Common myeloid progenitor, CD34-positive (primary cell): Measurements from ENCODE around the gene DLGAP4.

Experiments
- CTCF ChIA-PET: fragments of 350-600 bp; sonication (Branson Sonifier 250); formaldehyde crosslinking; loops from one replicate; lab custom pipeline; 2021; ENCODE audit warnings: antibody characterized with exemption; lab: Charles Lee
- POLR2A ChIA-PET: fragments of 350-600 bp; sonication (Branson Sonifier 250); formaldehyde crosslinking; loops from one replicate; lab custom pipeline; 2021; ENCODE audit warnings: antibody characterized with exemption; lab: Charles Lee
- DNase-seq, 3 donors: peaks; one replicate each; pipeline versions ENCODE4 v3.0.0 to v3.0.0-alpha.2; 2013
- H3K27ac ChIP-seq, 2 experiments: 1 replicate in 1 of 2; 2 replicates in 1 of 2; pipeline ENCODE4 v1.7.0; 2013; ENCODE audit warnings: inconsistent platforms in 2 of 2, low read length in 2 of 2, mild to moderate bottlenecking in 2 of 2, low read depth in 1 of 2, moderate library complexity in 1 of 2; ENCODE audit not compliant: severe bottlenecking in 2 of 2, insufficient read depth in 1 of 2, poor library complexity in 1 of 2
- H3K27me3 ChIP-seq, 5 experiments: replicated peaks in 2 of 5; 1 replicate in 3 of 5; 2 replicates in 2 of 5; pipeline versions ENCODE4 v1.6.1 to v1.7.0; 2013; ENCODE audit warnings: low read length in 4 of 5, mild to moderate bottlenecking in 2 of 5, moderate library complexity in 2 of 5, inconsistent platforms in 1 of 5; ENCODE audit not compliant: insufficient read depth in 5 of 5, control insufficient read depth in 4 of 5
- H3K36me3 ChIP-seq, 4 experiments: 1 replicate in 2 of 4; 2 replicates in 2 of 4; pipeline versions ENCODE4 v1.6.1 to v1.7.0; 2013; ENCODE audit warnings: low read length in 3 of 4, control low read depth in 1 of 4, mild to moderate bottlenecking in 1 of 4; ENCODE audit not compliant: control insufficient read depth in 4 of 4, insufficient read depth in 4 of 4
- H3K4me1 ChIP-seq, 4 experiments: 1 replicate in 3 of 4; 2 replicates in 1 of 4; pipeline versions ENCODE4 v1.6.1 to v1.7.1; 2013; ENCODE audit warnings: low read length in 3 of 4, mild to moderate bottlenecking in 3 of 4, control low read depth in 1 of 4, inconsistent platforms in 1 of 4, moderate library complexity in 1 of 4; ENCODE audit not compliant: control insufficient read depth in 4 of 4, insufficient read depth in 4 of 4; ENCODE audit errors: control extremely low read depth in 1 of 4
- H3K4me3 ChIP-seq, 7 experiments: 1 replicate in 4 of 7; 2 replicates in 3 of 7; pipeline versions ENCODE4 v1.5.1 to v1.7.0; 2013; ENCODE audit warnings: mild to moderate bottlenecking in 7 of 7, low read length in 6 of 7, moderate library complexity in 6 of 7, inconsistent platforms in 2 of 7, low read depth in 2 of 7, control low read depth in 1 of 7; ENCODE audit not compliant: insufficient read depth in 4 of 7, control insufficient read depth in 1 of 7; ENCODE audit errors: extremely low read depth in 1 of 7
- H3K9me3 ChIP-seq, 5 experiments: 1 replicate in 4 of 5; 2 replicates in 1 of 5; pipeline versions ENCODE4 v1.6.1 to v1.7.1; 2013; ENCODE audit warnings: low read length in 4 of 5, mild to moderate bottlenecking in 2 of 5, inconsistent platforms in 1 of 5, low read depth in 1 of 5, moderate library complexity in 1 of 5; ENCODE audit not compliant: control insufficient read depth in 4 of 5, insufficient read depth in 2 of 5; ENCODE audit errors: control extremely low read depth in 1 of 5
- WGBS: methylation state at CpG from one replicate; pipeline ENCODE4 v1.1.5; 2013; ENCODE audit not compliant: insufficient coverage; 5-methylcytosine and 5-hydroxymethylcytosine counted together

DLGAP4 gene

GRCh38 chr20:36314734-36315544, 8.8 kb downstream of the DLGAP4 start:
- Histone ChIP-seq H3K9me3 (no peaks in the 10 kb centered on the region), H3K27me3 (peaks cover 0 to 34% (median 11%) of the 10 kb centered on the region in 5 experiments), H3K4me3 (no peak overlapping the region), H3K4me1 (no peaks in the 10 kb centered on the region), H3K36me3 (no peaks in the 10 kb centered on the region), H3K27ac (no peak overlapping the region)
- DNase-seq, result peak in 1 of 3 donors; percentile 32
- CTCF ChIA-PET, result no interaction called here
- POLR2A ChIA-PET, result no interaction called here
- 60% methylated on average over 9 of the region's 12 CpGs for WGBS

GRCh38 chr20:36315545-36316351, 9.6 kb downstream of the DLGAP4 start:
- 89% methylated on average over 8 of the region's 11 CpGs for WGBS
- Histone ChIP-seq H3K4me3 (no peak overlapping the region), H3K9me3 (no peaks in the 10 kb centered on the region), H3K36me3 (no peaks in the 10 kb centered on the region), H3K4me1 (no peaks in the 10 kb centered on the region), H3K27ac (no peak overlapping the region), H3K27me3 (peaks cover 0 to 27% (median 11%) of the 10 kb centered on the region in 5 experiments)
- POLR2A ChIA-PET, result no interaction called here
- CTCF ChIA-PET, result interaction anchor here (1.6 kb wide), 1 partner anchor 8 kb away, joined by 4 read pairs; no protein-coding TSS in a partner anchor
- no peak for DNase-seq

- no peak for DNase-seq
- CTCF ChIA-PET, result no interaction called here
- no peaks in the 10 kb centered on the region for H3K9me3 ChIP-seq
- no peaks in the 10 kb centered on the region for H3K36me3 ChIP-seq
- H3K4me3 ChIP-seq, result no peak overlapping the region
- H3K27me3 ChIP-seq, result peaks cover 0 to 18% (median 6%) of the 10 kb centered on the region in 5 experiments
- POLR2A ChIA-PET, result no interaction called here
- H3K27ac ChIP-seq, result no peak overlapping the region
- WGBS, result 91% methylated on average over 2 of the region's 3 CpGs
- no peaks in the 10 kb centered on the region for H3K4me1 ChIP-seq
Observed at GRCh38 chr20:36317675-36318074, 11.5 kb downstream of the DLGAP4 start.

- H3K27me3 ChIP-seq, result peaks cover 0 to 13% (median 3%) of the 10 kb centered on the region in 5 experiments
- ChIA-PET CTCF (no interaction called here), POLR2A (no interaction called here)
- 100% methylated on average over 1 of the region's 3 CpGs for WGBS
- no peak overlapping the region for H3K4me3 ChIP-seq
- no peaks in the 10 kb centered on the region for H3K4me1 ChIP-seq
- DNase-seq, result no peak
- no peak overlapping the region for H3K27ac ChIP-seq
- H3K36me3 ChIP-seq, result no peaks in the 10 kb centered on the region
- H3K9me3 ChIP-seq, result no peaks in the 10 kb centered on the region
Observed at GRCh38 chr20:36318166-36318565, 12.0 kb downstream of the DLGAP4 start.

- H3K4me1 ChIP-seq, result no peaks in the 10 kb centered on the region
- H3K9me3 ChIP-seq, result peaks cover 0 to 4% (median 0%) of the 10 kb centered on the region in 5 experiments
- peaks cover 0 to 11% (median 1%) of the 10 kb centered on the region in 5 experiments for H3K27me3 ChIP-seq
- 85% methylated on average over 9 of the region's 12 CpGs for WGBS
- H3K36me3 ChIP-seq, result no peaks in the 10 kb centered on the region
- ChIA-PET CTCF (no interaction called here), POLR2A (no interaction called here)
- H3K4me3 ChIP-seq, result no peak overlapping the region
- no peak overlapping the region for H3K27ac ChIP-seq
- no peak for DNase-seq
Observed at GRCh38 chr20:36319356-36320260, 13.5 kb downstream of the DLGAP4 start.

GRCh38 chr20:36320261-36320897, 14.2 kb downstream of the DLGAP4 start:
- DNase-seq, result no peak
- Histone ChIP-seq H3K9me3 (peaks cover 0 to 6% (median 2%) of the 10 kb centered on the region in 5 experiments), H3K4me3 (no peak overlapping the region), H3K36me3 (no peaks in the 10 kb centered on the region), H3K4me1 (no peaks in the 10 kb centered on the region), H3K27me3 (peaks cover 0 to 11% (median 1%) of the 10 kb centered on the region in 5 experiments), H3K27ac (no peak overlapping the region)
- WGBS, result 89% methylated on average over 6 of the region's 8 CpGs
- CTCF ChIA-PET, result no interaction called here
- POLR2A ChIA-PET, result no interaction called here
